LoVo (cell line): ENCODE results near the gene CNPPD1.

ENCODE experiments used
- DNase-seq: peaks from one replicate; pipeline ENCODE4 v3.0.0-alpha.2; 2016; ENCODE audit warnings: low spot score

The CNPPD1 gene

DNA sequence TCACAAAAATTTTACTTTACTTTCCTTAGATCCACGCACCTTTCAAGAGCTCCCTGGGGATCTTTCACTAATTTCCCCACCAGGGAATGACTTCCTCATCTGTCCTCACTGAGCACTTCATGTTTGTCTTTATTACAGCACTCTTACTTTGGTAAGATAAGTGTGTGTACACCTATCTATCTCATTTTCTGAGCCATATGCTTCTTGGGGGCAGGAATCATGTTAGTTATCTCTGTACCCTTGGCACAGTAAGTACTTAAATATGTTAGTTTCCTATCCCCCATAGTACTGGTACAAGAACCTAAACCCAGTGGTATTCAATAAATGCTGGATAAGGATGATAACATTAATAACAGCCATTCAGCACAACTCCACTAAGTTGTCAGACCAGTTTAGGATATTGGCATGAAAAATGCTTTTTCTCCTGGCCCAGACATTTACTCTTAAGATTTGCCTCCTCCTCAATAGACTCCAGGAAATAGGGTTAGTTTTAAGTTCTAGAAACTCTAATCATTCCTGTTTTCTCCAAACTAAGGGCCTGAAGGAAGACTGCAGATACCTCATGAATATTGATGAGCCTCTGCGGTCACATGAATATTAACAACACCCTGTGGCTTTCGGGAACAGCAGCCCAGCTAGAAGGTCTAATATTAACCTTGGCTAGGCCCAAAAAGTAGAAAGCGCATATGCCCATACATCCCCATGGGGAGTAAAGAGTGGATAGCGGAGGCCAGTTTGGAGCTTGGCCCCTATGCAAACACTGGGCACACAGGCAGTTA lies 54.3 kb downstream of the CNPPD1 start:
- no peak for DNase-seq
